IPS-18a (cell line): ENCODE results near the gene CD58.

Source experiments
- H3K27ac ChIP-seq: one replicate; pipeline ENCODE4 v1.5.1; 2013; ENCODE audit warnings: low read length
- H3K27me3 ChIP-seq: one replicate; pipeline ENCODE4 v1.6.1; 2013; ENCODE audit warnings: mild to moderate bottlenecking, low read length; ENCODE audit not compliant: control insufficient read depth, insufficient read depth
- H3K36me3 ChIP-seq: one replicate; pipeline ENCODE4 v1.6.1; 2013; ENCODE audit warnings: low read depth, low read length; ENCODE audit not compliant: control insufficient read depth
- H3K4me1 ChIP-seq: one replicate; pipeline ENCODE4 v1.6.1; 2013; ENCODE audit warnings: low read depth, low read length; ENCODE audit not compliant: control insufficient read depth
- H3K4me3 ChIP-seq: one replicate; pipeline ENCODE4 v1.5.1; 2013; ENCODE audit warnings: low read length
- H3K9ac ChIP-seq: one replicate; pipeline ENCODE4 v1.6.1; 2013; ENCODE audit warnings: mild to moderate bottlenecking, low read length, moderate library complexity
- H3K9me3 ChIP-seq: one replicate; pipeline ENCODE4 v1.6.1; 2013; ENCODE audit warnings: low read depth, low read length; ENCODE audit not compliant: control insufficient read depth

Gene CD58

GRCh38 chr1:116574581-116575291 is 3.9 kb upstream of the CD58 start:
- H3K36me3 ChIP-seq: no peaks in the 10 kb centered on the region
- H3K4me3 ChIP-seq: no peak overlapping the region
- H3K27ac ChIP-seq: no peak overlapping the region
- peaks cover 13% of the 10 kb centered on the region for H3K27me3 ChIP-seq
- H3K4me1 ChIP-seq: peaks cover 14% of the 10 kb centered on the region
- no peaks in the 10 kb centered on the region for H3K9me3 ChIP-seq
- H3K9ac ChIP-seq: no peak overlapping the region

- Histone ChIP-seq H3K4me1 (peaks cover 14% of the 10 kb centered on the region), H3K4me3 (no peak overlapping the region), H3K9me3 (no peaks in the 10 kb centered on the region), H3K36me3 (no peaks in the 10 kb centered on the region), H3K9ac (no peak overlapping the region), H3K27ac (no peak overlapping the region), H3K27me3 (peaks cover 13% of the 10 kb centered on the region)
Observed at GRCh38 chr1:116573431-116574095, 2.7 kb upstream of the CD58 start.

DNA sequence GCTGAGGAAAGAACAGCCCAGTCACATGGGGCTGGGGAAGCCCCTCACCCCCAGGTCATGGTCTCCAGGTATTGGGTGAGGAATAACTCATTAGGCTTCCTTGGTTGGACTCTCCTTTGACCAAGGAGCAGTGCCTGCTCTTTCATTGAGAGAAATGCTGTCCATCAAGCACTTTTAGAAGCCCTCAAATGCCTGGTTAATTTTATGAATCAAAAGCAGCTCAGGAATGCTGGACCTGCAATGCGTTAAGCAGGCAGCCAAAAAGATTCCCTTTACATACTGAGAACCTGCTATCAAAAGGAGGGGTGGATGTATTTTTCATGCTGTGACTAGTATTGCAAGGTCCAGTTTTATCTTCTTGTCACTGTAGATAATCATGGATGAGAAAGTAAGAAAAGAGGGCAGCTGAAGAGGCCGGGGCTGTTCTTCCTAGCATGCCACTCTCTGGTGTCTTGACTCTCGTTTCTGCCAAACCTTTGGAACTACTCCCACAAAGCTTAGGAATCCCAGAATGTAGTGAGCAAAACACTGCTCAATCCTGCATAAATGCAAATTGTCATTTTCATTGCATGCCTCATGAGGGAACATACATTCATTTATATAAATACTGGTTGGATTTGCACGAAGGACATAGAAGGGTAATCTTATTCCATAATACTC is 2.1 kb upstream of the CD58 start:
- Histone ChIP-seq H3K27me3 (peaks cover 13% of the 10 kb centered on the region), H3K9me3 (no peaks in the 10 kb centered on the region), H3K36me3 (no peaks in the 10 kb centered on the region), H3K4me3 (no peak overlapping the region), H3K9ac (no peak overlapping the region), H3K4me1 (peaks cover 14% of the 10 kb centered on the region), H3K27ac (no peak overlapping the region)

DNA sequence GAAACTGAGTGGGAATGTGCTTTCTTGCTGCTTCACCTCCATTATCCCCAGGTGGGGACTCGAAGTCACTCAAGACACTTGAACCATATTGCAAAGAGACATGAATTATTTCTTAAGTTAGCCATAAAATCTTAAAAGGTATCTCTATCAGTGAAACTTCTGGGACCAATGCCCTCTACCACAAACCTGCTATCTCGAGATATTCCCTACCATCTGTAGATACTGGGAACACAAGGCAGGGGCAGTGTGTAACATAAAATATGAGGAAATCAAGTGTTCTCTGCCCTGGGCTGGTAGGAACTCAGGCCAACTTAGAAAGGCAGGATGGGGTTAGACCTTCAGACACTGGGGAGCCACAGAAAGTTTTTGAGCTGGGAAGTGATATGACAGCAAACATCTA is 1.3 kb upstream of the CD58 start:
- Histone ChIP-seq H3K9me3 (no peaks in the 10 kb centered on the region), H3K4me1 (peaks cover 14% of the 10 kb centered on the region), H3K4me3 (no peak overlapping the region), H3K27me3 (peaks cover 13% of the 10 kb centered on the region), H3K36me3 (no peaks in the 10 kb centered on the region), H3K27ac (no peak overlapping the region), H3K9ac (no peak overlapping the region)

DNA sequence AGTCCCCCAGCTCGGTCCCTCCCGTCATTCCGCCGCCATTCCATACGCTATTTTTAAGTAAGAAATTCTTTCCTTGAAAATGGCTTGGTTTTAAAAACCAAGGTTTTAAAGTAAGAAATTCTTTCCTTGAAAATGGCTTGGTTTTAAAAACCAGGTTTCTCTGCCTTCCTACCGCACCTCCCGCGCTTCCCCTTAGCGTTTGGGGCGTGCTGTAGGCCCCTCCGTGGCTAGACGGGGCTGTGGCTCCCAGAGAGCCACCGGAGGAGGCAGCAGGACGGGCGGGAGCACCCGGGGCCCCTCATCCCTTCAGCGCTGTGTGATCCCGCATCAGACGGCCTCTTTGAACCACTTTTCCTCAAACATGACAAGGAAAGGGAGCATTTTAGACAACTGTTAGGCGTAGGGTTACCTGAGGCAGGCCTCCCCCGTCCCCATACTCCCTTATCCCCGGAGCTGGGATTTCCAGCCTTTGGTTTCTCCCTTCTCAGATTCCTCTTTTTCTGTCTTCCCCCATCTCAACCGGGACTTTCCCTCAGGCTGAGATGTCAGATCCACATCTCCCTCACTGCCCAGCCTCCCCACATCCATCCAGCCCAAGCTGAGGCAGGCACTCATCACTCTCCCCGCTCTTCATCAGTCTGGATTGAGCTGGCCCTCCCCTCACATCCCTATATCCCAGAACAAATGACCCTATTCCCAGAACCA is 541 bp upstream of the CD58 start:
- H3K4me3 ChIP-seq: peak overlapping the region; percentile 81
- H3K27ac ChIP-seq: no peak overlapping the region
- peaks cover 13% of the 10 kb centered on the region for H3K27me3 ChIP-seq
- peak overlapping the region; percentile 41 for H3K9ac ChIP-seq
- peaks cover 14% of the 10 kb centered on the region for H3K4me1 ChIP-seq
- no peaks in the 10 kb centered on the region for H3K9me3 ChIP-seq
- no peaks in the 10 kb centered on the region for H3K36me3 ChIP-seq

DNA sequence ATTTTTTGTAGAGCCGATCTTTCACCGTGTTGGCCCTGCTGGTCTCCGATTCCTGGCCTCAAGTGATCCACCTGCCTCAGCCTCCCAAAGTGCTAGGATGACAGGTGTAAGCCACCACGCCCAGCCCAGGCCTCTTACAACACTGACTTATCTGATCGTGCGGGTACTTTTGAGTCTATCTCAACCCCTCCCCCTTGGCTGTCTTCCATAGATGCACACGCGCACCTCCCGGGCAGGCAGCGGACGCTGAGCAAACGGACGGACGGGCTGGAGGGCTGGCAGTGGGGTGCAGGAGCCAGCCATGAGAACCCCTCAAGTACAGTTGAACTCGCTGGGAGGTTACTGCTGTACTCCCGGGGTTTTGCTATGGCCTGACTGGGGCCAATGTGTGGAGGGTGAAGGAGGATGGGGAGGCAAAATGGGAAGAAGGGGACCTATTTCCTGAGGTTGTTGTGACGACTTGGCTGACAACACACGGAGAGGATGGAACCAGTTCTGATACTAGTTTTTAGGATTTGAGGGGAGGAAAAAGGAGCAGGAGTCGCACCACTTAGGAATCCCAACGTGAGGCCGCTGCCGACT is 959 bp downstream of the CD58 start:
- Histone ChIP-seq H3K36me3 (no peaks in the 10 kb centered on the region), H3K4me3 (peak overlapping the region; percentile 81), H3K27ac (no peak overlapping the region), H3K9ac (peak overlapping the region; percentile 77), H3K27me3 (peaks cover 13% of the 10 kb centered on the region), H3K4me1 (peaks cover 7% of the 10 kb centered on the region), H3K9me3 (no peaks in the 10 kb centered on the region)

- Histone ChIP-seq H3K27me3 (peaks cover 13% of the 10 kb centered on the region), H3K27ac (no peak overlapping the region), H3K36me3 (no peaks in the 10 kb centered on the region), H3K9ac (no peak overlapping the region), H3K9me3 (no peaks in the 10 kb centered on the region), H3K4me3 (no peak overlapping the region), H3K4me1 (peaks cover 6% of the 10 kb centered on the region)
Observed at GRCh38 chr1:116569381-116569670, 1.5 kb downstream of the CD58 start.

GRCh38 chr1:116568662-116569380 is 2.0 kb downstream of the CD58 start:
- H3K27me3 ChIP-seq: peaks cover 13% of the 10 kb centered on the region
- H3K4me3 ChIP-seq: no peak overlapping the region
- no peaks in the 10 kb centered on the region for H3K36me3 ChIP-seq
- H3K4me1 ChIP-seq: peaks cover 6% of the 10 kb centered on the region
- no peak overlapping the region for H3K27ac ChIP-seq
- no peak overlapping the region for H3K9ac ChIP-seq
- H3K9me3 ChIP-seq: no peaks in the 10 kb centered on the region

DNA sequence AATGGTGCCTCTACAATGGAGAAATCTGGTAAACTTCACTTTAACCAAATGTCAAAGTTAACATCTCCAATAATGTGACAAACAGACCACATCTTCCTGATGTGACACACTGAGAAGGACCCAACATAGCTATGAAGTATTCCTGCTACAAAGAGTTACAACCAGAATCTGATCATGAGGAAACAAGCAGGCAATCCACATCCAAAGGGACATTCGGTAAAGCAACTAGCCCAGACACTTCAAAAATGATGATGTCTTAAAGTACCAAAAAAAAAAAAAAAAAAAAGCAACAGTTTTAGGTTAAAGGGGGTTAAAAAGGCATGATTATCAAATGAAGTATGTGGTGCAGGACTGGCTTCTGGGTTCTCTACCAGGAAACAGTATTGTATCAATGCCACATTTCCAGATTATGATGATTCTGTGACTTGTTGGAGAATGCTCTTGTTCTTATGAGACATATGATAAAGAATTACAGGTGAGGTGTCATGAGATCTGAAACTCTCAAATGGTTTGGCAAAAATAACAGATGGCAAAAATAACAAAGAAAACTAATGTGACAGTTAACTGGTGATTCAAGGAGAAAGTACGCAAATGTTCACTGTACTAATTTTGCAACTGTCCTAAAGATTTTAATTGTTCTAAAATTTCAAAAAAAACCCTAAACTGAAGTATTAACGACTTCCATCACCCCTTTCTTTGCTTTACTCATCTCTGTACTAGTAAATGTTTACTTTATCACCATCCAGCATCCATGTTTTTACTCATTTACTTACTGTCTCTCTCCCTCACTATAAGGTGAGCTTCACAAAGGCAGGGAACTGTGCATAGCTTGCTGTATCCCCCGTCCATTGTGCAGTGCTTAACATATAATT is 2.8 kb downstream of the CD58 start:
- H3K27ac ChIP-seq: no peak overlapping the region
- H3K36me3 ChIP-seq: no peaks in the 10 kb centered on the region
- peaks cover 13% of the 10 kb centered on the region for H3K27me3 ChIP-seq
- H3K4me3 ChIP-seq: no peak overlapping the region
- peaks cover 6% of the 10 kb centered on the region for H3K4me1 ChIP-seq
- no peak overlapping the region for H3K9ac ChIP-seq
- H3K9me3 ChIP-seq: no peaks in the 10 kb centered on the region

GRCh38 chr1:116565222-116565621 is 5.6 kb downstream of the CD58 start:
- H3K9ac ChIP-seq: no peak overlapping the region
- H3K27ac ChIP-seq: no peak overlapping the region
- no peaks in the 10 kb centered on the region for H3K27me3 ChIP-seq
- H3K4me1 ChIP-seq: no peaks in the 10 kb centered on the region
- H3K4me3 ChIP-seq: no peak overlapping the region
- no peaks in the 10 kb centered on the region for H3K9me3 ChIP-seq
- no peaks in the 10 kb centered on the region for H3K36me3 ChIP-seq
